GM12864 (cell line): ENCODE results near the gene UMAD1.

Source experiments
- DNase-seq: peaks from one replicate; pipeline ENCODE4 v3.0.0-alpha.2; 2011; ENCODE audit warnings: low read depth
- H3K4me3 ChIP-seq: 2 replicates; pipeline ENCODE4 v1.5.1; 2011; ENCODE audit warnings: mild to moderate bottlenecking, low read depth, low read length, control low read depth
- TF ChIP-seq, protein P1 (sequence below): IDR thresholded peaks from 2 replicates; pipeline ENCODE4 v1.5.1; 2011; ENCODE audit warnings: low read depth, mild to moderate bottlenecking, moderate library complexity, low read length, control low read depth, inconsistent platforms; ENCODE audit errors: missing control alignments

The UMAD1 gene

DNA sequence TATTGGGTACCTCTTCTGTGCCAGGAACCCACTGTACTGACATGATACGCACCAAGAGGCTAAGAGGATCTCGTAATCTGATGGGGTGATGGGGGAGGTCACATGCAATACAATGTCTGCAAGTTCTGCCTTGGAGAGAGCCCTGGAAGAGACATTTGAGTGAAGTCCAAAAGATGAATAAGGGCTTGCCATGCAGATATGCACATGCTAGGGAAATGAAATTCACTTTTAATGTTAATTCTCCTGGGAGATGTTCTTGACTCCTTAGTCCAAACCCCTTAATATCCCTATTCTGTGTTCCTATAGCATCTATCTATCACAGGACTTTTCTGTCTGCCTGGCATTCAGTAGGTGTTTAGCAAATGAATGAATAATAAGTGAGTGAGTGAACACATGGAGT is 274.0 kb downstream of the UMAD1 start:
- no peak for DNase-seq

DNA sequence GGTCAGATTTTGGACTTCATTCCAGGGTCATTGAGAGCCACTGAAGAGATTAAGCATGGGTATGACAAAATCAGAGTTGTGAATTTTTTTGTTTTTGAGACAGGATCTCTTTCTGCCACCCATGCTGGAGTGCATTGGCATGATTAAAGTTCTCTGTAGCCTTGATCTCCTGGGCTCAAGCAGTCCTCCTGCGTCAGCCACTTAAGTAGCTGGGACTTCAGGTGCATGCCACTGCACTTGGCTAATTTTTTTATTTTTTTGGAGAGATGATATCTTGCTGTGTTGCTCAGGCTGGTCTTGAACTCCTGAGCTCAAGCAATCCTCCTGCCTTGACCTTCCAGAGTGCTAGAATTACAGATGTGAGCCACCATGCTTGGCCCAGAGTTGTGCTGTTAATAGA is 275.5 kb downstream of the UMAD1 start:
- TF ChIP-seq, protein P1, sequence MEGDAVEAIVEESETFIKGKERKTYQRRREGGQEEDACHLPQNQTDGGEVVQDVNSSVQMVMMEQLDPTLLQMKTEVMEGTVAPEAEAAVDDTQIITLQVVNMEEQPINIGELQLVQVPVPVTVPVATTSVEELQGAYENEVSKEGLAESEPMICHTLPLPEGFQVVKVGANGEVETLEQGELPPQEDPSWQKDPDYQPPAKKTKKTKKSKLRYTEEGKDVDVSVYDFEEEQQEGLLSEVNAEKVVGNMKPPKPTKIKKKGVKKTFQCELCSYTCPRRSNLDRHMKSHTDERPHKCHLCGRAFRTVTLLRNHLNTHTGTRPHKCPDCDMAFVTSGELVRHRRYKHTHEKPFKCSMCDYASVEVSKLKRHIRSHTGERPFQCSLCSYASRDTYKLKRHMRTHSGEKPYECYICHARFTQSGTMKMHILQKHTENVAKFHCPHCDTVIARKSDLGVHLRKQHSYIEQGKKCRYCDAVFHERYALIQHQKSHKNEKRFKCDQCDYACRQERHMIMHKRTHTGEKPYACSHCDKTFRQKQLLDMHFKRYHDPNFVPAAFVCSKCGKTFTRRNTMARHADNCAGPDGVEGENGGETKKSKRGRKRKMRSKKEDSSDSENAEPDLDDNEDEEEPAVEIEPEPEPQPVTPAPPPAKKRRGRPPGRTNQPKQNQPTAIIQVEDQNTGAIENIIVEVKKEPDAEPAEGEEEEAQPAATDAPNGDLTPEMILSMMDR, result no peak
- no peak for DNase-seq
- H3K4me3 ChIP-seq, result no peak overlapping the region

More for the DNA sequence above, 274.0 kb downstream of the UMAD1 start:
- TF ChIP-seq, protein P1, result no peak
- H3K4me3 ChIP-seq, result no peak overlapping the region

DNA sequence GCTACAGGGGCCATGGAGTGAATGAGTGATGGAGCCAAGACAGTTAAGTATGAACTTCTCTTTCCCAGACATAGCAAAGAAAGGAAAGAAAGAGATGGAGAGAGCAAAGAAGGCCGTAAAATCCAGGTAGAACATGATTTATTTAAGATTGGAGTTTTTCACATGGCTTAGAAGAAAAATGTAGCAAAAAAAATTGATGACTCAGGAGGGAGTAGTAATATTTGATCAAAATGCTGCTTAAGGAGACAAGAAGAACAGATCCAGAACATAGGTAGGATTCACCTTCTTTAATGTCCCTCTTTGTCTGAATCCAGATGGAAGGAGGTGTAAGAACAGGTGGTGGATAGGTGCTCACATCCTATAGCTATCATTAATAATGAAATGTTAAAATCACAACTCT is 277.0 kb downstream of the UMAD1 start:
- H3K4me3 ChIP-seq, result no peak overlapping the region
- TF ChIP-seq, protein P1, result no peak
- DNase-seq, result no peak

DNA sequence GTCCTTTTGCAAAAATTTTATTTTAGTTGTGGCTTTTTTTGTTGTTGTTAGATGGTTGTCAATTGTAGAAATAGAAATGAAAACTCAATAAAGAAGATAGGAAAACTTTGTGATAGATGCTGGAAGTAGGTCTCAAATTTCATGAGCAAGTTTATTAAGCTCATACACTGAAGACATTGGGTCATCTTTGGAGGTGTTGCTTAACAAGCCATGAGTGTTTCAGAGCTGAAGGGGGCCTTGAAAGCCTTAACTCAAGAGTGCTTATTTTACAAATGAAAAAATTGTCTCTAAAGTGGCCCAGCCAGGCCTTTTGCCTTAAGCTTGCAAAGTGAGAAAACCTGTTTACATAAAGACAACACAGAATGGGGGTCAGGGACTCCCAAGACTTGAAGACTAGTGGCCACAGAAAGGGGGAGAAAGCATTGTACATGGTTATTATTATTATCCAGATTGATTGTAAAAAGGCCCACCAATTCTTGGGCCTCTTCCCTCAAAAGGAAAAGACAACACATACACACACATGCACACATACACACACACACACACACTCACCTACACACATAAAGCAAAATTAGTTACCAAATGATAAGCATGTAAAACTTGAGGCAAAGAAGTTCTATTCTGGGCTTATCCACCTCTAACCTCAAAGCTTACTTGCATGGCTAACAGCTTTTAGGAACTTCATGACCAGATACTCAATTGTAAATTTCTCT is 278.3 kb downstream of the UMAD1 start:
- TF ChIP-seq, protein P1, result no peak
- H3K4me3 ChIP-seq, result no peak overlapping the region
- DNase-seq, result peak; percentile 35

DNA sequence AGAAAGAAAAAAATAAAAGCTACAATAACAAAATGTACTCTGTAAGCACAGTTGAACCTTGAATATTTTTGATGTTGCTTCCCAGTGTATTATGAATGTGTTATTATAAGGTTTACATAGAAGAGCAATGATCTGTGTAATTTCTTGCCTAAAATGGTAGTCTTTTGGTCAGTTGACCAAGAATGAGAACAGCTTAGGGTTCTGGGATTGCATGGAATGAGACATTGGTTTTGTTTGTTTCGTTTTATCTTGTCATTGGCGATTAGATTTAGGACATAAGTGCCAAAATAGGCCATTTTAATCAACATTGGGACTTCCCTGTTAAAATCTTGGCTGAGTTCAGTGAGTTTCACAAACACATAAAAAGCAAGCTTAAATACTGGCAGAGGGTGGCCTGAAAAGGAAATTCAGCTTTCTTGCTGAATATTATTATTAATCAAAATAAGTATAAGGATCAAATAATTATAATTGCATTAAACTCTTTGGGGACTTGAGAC is 278.9 kb downstream of the UMAD1 start:
- DNase-seq, result no peak
- no peak overlapping the region for H3K4me3 ChIP-seq
- TF ChIP-seq, protein P1, result no peak

DNA sequence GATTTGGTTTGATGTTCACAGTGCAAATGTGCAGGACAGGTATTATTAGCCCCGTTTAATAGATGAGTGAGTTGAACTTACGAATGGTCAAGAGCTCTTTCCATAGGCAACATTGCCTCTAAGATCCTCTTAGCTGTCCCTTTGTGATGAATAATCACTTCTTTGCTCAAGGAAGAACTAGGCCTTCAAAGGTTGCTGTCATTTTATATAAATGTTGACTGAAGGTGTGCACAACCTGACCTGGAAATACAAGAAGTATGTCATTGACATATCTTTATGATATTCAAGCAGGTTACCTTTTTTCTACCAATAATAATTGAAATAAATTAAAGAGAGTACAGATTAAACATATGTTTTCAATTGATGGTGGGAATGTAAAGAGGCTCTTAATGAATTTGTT is 279.5 kb downstream of the UMAD1 start:
- no peak for DNase-seq
- TF ChIP-seq, protein P1, result no peak
- H3K4me3 ChIP-seq, result no peak overlapping the region

DNA sequence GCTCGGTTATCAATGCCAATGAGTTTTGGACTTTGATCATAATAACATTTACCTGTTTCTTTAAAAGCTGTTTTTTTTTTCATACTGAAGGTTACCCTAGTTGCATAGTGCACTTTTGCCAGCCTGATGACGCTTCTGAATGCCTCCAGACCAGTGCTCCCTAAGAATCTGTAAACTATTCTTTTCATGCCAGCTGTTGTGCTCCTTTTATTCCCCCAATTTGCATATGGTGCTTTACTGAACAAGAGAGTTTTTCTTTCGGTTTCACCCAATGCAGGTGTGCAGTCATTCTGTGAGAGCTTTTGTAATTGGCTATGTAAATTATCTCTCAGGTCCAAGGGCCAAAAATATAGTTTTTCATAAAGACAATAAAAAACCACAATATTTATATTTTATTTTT is 279.9 kb downstream of the UMAD1 start:
- no peak overlapping the region for H3K4me3 ChIP-seq

More for the DNA sequence above, 279.9 kb downstream of the UMAD1 start:
- peak; percentile 84 for DNase-seq
- TF ChIP-seq, protein P1, result no peak
